GM21825 (cell line): ENCODE results near the gene COPS2.
"Not testable (repeated sequence)": the region's sequence is repeated elsewhere in the genome, so short reads cannot be mapped to it uniquely, and the experiment has no call there.

Experiments used
- ATAC-seq: cut with Tn5 transposase; IDR thresholded peaks from one replicate; pipeline ENCODE4 v1.9.1; 2021; ENCODE audit warnings: mild to moderate bottlenecking, moderate library complexity; ENCODE audit not compliant: unreplicated experiment

COPS2 gene

DNA sequence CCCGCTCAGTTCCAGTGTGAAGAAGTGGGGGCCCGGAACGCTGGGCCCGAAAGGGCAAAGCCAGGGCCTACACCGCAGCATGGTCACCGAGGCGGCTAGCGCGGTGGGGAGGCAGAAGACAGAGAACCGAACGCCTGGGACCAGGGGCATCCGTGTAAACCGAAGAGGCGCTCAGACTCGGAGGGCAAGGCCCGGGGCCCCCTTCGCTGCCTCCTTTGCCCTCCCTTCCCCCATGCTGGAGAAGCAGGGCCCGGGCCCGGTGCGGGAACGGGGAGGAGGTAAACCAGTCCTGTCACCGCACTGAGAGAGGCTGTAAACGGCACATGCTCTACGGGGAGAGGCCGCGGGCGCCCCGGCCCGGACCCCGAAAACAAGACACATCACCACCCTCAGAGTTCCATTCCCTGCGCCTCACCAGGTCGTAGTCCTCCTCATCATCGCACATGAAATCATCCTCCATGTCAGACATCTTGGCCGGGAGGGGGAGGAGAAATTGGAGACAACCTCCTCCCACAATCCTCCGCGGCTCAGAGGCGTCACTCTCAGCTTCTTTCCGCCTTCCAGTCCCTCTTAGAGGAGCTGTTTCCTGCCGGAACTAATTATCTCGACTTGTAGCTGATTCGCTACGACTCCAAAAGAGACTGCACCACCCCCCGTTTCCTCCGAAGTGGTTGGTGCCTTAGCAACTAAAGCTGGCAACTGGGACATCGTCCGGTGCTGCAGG, at the start of gene COPS2:
Gene COPS2 (minus strand): TSS at position 490 of the 724 bp plus-strand sequence. CDS start 21 bp downstream, at position 469.
- peak; percentile 91 for ATAC-seq

DNA sequence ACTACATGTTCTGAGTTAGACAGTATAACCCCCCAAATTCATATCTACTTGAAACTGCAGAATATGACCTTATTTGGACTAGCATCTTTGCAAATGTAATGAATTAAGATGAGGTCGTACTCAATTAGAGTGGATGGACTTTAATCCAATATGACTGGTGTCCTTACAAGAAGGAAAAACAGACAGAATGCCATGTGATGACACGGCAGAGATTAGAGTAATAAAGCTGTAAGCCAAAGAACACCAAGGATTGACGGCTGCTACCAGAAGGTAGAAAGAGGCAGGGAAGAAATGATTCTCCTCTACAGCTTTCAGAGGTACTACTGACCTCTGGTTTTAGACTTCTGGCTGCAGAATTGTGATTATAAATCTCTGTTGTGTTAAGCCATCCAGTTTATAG, 44.9 kb upstream of the COPS2 start:
- no peak for ATAC-seq

DNA sequence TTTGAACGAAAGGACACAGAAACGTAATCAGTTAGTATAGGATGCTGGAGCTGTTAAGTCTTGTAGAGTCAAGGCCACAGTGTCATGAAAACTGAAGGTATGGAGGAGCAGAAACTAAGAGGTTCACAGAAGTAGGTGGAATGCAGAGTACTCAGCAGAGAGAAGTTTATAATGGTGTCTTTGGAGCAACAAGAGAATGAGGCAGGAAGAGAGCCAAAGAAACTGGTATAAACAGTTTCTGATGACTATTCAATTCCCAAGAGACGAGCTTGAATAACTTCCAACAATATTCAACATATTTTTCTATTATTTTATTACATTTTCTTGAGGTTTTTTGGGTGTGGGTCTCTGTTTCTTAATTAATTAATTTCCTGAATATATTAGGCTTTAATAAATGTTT, 44.3 kb upstream of the COPS2 start:
- ATAC-seq = no peak

DNA sequence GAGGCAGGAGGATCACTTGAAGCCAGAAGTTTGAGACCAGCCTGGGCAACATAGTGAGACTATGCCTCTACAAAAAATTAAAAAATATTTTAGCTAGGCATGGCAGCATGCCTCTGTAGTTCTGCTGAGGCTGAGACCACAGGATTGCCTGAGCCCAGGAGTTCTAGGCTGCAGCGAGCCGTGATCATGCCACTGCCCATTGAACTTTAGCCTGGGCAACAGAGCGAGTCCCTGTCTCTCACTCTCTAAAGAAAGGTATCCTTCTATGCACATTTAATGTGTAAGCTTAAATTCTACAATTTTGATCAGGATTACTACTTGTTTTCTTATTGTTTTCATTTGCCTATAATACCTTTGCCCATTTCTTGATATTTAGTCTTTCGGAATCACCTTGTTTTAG, 41.5 kb upstream of the COPS2 start:
- no peak for ATAC-seq

DNA sequence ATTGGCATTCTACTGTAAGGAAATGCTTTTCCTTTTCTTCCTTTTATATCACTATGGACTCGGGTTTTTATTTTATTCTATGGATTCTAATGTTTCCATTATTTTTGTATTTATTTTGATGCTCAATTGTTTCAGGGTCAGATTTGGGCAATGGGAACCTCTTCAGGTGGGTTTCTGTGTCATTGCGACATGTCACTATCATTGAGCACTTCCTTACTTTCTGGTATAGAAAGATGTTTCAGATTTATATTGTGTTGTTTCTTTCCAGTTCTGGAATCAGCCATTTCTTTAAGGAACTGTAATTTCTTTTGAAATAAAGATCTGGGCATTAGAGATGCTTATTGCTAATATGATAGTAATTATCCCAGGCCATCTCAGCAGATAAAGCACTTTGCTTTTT, 36.5 kb upstream of the COPS2 start:
- ATAC-seq = no peak

DNA sequence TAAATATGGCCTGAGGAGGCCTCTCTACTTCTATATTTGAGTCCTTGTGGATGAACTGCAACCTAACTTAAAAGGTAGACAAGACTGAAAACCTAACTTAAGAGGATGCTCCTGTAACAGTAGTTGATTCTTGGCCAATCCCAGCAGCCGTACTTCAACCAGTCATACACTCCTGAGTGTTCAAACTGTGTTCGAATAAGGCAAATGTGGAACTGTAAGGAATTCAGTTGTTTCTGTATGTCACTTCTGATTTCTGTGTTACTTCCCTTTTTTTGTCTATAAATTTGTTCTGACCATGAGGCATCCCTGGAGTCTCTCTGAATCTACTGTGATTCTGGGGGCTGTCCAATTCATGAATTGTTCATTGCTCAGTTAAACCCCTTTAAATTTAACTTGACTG, 35.2 kb upstream of the COPS2 start:
- ATAC-seq = no peak

DNA sequence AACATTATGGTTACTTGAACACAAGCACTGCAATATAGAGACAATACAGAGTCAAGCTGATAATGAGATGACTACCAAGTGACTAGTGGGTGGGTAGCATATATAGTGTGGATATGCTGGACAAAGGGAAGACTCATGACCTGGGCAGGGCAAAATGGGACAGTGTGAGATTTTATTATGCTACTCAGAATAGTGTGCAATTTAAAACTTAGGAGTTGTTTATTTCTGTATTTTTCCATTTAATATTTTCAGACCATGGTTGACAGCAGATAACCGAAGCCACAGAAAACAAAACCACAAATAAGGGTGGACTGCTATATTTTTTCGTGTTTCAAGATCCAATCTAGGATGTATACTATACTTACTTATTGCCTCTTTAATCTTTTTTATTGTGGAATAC, 34.2 kb upstream of the COPS2 start:
- ATAC-seq = no peak

DNA sequence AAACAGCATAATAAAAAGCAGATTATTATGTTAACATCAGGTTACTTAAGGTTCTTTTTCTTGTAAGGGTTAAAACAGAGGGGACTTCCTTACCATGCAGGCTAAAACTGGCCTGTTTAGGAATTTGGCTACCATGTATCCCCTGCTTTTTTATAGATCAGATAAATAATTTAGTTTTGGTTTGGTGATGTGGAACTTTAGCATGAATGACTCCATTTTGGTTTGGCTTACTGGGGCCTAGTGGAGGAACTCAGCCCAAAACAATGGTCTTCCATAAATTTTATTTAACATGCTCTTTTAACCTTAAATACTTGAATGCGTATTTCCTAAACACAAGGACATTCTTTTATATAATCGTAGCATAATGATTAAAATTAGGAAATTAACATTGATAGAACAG, 33.5 kb upstream of the COPS2 start:
- no peak for ATAC-seq

DNA sequence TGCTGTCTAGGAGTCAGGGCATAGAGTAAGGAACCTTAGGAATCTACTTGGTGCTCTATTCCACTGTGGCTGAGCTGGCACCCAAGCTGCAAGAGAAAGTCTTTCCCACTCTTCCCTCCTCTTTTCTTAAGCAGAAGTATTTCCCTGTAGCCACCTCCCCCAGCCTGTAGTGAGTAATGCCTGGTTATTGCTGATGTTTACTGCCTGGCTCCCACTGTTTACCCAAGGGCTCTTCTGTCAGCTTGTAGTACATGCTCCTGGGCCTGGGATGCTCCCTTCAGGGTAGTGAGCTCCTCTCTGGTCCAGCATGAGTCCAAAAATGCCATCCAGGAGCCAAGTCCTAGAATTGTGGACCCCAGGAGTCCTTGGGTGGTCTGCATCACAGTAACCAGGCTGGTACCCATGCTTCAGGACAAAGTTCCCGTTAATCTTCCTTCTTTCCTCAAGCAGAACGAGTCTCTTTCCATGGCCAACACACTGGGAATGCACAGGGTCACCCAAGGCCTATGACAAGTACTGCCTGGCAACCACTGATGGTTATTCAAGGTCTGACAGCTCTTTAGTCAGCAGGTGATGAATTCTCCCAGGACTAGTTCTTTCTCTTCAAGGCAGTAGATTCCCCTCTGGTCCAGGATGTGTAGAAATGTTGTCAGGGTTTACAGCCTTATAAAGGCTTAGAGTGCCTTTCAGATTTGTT, 32.3 kb upstream of the COPS2 start:
- no peak for ATAC-seq

DNA sequence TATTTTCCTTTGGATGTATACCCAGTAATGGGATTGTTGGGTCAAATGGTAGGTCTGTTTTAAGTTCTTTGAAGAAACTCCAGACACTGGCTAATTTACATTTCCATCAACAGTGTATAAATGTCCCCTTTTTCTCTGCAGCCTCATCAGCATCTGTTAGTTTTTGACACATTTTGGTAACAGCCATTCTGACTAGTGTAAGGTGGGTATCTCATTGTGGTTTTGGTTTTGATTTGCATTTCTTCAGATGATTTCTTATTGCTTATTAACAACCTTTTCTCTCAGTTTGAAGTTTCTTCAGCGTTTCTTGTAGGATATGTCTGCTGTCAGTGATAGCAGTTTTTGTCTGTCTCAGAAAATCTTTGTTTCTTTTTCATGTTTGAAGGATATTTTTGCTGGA, 30.1 kb upstream of the COPS2 start:
- peak; percentile 84 for ATAC-seq

DNA sequence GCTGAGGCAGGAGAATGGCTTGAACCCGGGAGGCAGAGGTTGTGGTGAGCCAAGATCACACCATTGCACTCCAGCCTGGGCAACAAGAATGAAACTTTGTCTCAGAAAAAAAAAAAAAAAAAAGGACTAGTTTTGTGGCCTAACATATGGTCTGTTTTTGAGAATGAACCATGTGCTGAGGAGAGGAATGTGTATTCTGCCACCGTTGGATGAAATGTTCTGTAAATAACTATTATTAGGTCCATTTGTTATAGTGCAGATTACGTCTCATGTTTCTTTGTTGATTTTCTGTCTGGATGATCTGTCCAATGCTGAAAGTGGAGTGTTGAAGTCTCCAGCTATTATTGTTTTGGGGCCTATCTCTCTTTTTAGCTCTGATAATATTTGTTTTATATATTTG, 28.3 kb upstream of the COPS2 start:
- ATAC-seq = not testable (repeated sequence)

DNA sequence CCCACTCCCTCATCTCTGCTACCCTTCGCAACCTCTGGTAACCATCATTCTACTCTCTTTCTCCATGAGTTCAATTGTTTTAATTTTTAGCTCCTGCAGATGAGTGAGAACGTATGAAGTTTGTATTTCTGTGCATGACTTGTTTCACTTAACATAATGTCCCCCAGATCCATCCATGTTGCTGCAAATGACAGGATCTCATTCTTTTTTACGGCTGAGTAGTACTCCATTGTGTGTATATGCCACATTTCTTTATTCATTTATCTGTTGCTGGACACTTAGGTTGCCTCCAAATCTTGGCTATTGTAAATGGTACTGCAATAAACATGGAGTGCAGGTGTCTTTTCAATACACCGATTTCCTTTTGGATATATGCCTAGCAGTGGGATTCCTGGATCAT, 26.7 kb upstream of the COPS2 start:
- ATAC-seq = no peak

DNA sequence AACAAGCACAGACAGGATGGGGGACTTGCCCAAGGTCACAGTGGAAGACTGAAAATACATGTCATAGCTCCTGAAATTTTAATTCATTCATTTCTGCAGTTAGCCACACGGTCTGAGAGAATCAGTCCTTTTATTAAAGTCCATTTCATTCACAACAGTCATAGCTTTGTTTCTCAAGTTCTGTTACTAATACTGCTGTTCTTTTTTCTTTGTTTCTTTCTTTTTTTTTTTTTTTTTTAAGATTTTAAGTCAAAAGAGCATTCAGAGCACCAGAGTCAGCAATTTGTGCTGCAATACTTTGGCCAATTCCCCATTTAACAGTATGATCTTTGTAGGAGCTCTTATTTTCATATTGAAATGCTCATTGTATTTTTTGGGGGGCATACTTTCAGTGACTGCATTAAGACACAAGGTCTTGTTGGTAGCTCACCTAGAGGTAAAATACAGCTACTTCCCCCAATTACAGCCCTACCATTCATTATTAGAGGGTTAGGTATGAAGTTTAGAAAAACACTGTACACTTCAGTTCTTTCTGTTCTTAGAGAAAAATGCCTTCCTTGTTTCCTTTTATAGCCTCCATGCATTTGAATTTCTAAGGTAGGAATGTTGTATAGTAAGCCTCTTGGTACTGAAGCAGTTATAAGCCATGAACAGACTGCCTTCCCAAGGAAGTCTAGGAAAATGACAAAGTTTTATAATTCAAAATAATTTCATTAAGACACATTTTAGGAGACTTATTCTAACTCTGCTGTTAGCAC, 24.2 kb upstream of the COPS2 start:
- no peak for ATAC-seq

DNA sequence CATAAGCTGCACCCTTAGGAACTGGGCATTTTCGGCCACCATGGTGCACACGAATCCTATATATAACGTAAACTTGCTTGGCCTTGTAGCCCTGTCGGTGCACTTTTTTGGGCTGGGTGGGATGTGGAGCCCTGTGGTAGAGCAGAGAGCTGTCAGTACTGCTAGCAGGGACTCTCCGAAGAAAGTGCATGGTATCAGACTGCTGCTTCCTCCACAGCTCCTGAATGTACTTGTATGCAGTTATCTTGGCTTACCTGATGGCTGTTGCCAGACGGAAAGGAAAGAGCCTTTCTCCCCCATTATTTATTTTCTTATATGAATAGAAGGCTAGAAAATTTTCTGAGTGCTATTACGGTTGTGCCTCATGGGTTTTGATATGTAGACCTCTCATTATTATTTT, 23.1 kb upstream of the COPS2 start:
- no peak for ATAC-seq

DNA sequence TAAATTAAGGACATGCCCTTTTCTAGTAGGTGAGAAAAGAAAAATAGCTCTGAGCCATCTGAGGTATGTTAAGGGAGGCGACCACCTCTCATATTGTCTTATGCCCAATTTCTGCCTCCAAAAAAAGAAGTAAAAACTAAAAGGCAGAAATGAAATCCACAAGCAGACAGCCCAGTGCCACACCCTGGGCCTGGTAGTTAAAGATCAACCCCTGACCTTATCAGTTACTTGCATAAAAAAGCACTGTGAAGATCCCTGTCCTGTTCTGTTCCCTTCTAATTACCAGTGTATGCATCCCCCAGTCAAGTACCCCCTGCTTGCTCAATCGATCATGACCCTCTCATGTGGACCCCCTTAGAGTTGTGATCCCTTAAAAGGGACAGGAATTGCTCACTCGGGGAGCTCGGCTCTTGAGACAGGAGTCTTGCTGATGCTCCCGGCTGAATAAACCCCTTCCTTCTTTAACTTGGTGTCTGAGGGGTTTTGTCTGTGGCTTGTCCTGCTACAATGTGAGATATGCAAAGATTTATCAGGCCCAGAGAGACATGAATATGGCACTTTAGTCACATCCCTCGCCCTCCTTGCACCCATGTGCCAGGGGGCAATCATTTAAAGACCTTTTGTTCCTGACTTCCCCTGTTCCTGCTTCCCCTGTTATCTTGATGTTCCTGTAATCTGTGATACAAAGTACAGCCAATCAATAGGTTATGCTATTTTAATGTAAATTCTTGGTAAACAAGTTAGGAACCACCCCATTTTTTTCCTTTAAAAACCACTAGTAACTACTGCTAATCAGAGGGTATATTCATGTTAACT, 20.4 kb upstream of the COPS2 start:
- ATAC-seq = not testable (repeated sequence)

DNA sequence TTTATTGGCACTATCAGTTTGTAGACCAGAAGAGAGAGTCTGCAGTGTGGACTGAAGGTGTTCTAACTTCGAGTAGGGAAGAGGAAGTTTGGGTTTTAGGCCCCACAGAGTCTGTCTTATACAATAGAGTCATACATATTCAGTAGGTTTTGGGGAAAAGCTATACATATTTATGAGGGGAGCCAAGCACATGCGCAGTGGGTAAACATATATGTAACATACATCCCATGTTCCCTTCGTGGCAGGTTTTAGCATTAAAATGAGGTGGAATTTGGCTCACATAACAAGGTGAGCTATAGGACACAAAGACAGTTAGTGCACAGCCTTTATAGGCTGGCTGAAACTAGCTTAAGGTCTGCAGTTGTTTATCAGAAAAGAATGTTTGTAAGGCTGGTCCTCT, 19.5 kb upstream of the COPS2 start:
- ATAC-seq = no peak

DNA sequence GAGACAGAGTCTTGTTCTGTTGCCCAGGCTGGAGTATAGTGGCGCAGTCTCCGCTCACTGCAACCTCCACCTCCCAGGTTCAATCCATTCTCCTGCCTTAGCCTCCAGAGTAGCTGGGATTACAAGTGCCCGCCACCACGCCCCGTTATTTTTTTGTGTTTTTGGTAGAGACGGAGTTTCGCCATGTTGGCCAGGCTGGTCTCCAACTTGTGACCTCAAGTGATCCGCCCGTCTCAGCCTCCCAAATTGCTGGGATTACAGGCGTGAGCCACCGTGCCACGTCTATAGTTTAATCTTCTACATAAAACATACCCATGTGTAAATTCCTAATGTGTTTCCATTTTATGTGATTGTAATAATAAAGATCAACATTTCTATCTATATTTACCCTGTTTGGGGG, 16.4 kb upstream of the COPS2 start:
- ATAC-seq = no peak

DNA sequence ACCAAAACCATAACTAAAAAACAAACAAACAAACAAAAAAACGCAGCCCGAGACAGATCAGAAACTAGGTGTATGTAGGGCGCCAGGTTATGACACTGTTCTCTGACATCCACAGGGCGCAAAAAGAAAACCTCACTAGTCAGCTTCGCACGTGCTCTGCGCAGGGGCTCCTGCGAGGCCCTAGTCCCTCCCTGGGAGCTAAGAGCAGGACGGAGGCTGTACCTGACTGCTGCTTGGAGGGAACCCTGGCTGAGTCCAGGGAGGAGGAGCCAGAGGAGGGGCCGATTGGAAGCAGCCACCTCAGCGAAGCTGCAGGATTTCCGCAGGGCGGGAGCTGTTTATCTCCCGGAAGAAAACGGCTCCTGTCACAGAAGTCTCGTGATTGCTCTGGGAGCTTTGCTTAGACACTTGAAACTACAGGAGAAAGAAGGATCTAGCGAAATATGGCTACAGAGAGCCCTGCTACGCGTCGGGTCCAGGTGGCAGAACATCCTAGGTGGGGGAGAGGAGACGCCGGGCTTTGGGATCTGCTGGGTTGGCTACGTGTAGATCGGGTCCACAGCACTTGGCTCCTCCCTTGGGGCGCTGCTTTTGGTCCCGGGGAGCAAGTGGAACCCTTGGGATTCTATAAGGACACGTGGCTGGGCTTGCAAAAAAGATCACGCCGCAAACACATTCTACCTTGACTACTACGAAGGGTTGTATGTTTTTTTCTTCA, 14.6 kb upstream of the COPS2 start, which contains the start of gene GALK2:
Gene GALK2 (plus strand): TSS at position 368 of the 718 bp plus-strand sequence. CDS start 76 bp downstream, at position 444.
- peak; percentile 97 for ATAC-seq

DNA sequence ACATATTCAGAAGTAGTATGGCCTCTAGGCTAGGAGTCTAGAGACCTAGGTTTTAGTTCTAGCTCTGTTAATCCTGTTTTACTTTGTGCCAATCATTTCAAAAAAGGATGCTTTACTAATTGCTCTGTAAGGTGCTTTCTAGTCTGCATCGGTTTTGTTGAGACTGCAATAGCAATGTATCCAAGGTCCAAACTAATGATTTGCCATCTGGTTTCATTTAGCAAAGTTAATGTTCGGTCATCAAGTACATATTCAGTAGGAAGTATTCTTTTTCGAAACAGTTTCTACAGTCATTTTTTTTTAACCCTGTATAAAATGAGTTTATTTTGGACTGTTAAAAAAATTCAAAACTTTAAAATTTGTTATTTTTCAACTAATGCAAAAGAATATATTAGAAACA, 12.6 kb upstream of the COPS2 start:
- no peak for ATAC-seq

DNA sequence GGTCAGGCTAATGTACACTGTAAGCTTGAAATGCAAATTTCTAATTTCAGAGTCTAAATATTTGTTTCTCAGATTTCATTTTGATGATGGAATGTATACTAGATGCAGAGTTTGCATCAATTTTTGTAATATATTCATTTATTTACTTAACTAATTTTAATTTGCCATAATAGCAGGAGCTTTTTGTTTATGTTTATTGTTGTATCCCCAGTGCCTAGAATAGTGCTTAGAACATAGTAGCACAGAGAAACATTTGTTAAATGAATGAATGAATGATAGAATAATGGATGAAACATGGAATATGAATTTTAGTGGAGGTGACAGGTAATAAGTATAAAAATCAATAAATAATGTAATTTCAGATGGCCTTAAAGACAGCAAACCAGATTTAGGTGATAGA, 9.5 kb upstream of the COPS2 start:
- no peak for ATAC-seq
